ENCODE measurements around the gene NMUR2. TPM values are rescaled to one million over a fixed set of nuclear protein-coding genes. Genes with fewer than 3 reads are reported as not detected.

Gene NMUR2
- total RNA-seq, 1 donor from 2014 or later: not detected

- Histone ChIP-seq H3K79me2 (ENCODE audit: insufficient read depth, low read length) (no peaks in the 10 kb centered on the region), H3K4me1 (ENCODE audit: insufficient read depth, low read length) (no peaks in the 10 kb centered on the region), H3K9ac (ENCODE audit: low read length) (no peak overlapping the region), H3K27me3 (ENCODE audit: insufficient read depth, low read length) (no peaks in the 10 kb centered on the region), H3K9me3 (ENCODE audit: insufficient read depth, low read depth, low read length) (no peaks in the 10 kb centered on the region), H3K36me3 (ENCODE audit: insufficient read depth, low read length) (no peaks in the 10 kb centered on the region), H4K20me1 (ENCODE audit: insufficient read depth, low read length) (no peaks in the 10 kb centered on the region), H2AFZ (ENCODE audit: low read depth, low read length) (no peak overlapping the region), H3K27ac (ENCODE audit: low read depth, low read length) (no peak overlapping the region), H3K4me2 (ENCODE audit: low read length) (no peak overlapping the region), H3K4me3 (ENCODE audit: insufficient read depth, low read depth, low read length) (no peak overlapping the region)
- no peaks in the 10 kb centered on the region for H3K36me3 Mint-ChIP-seq (ENCODE audit: low read depth, unreplicated experiment)
- H3K4me1 Mint-ChIP-seq (ENCODE audit: low read depth, unreplicated experiment): no peaks in the 10 kb centered on the region
- H3K9me3 Mint-ChIP-seq (ENCODE audit: unreplicated experiment): no peaks in the 10 kb centered on the region
- no peak overlapping the region for H3K27ac Mint-ChIP-seq (ENCODE audit: unreplicated experiment)
- TF ChIP-seq CTCF (IDR thresholded peaks at IDR 0.05; ENCODE audit: insufficient read depth, low read depth, low read length): no peak
- TF ChIP-seq EZH2 (IDR thresholded peaks at IDR 0.05; ENCODE audit: insufficient read depth, low read length): no peak
- no peak for DNase-seq (ENCODE audit: low read depth)
- no peak overlapping the region for H3K4me3 Mint-ChIP-seq (ENCODE audit: unreplicated experiment)
- peaks cover 3% of the 10 kb centered on the region for H3K27me3 Mint-ChIP-seq (ENCODE audit: low read depth, unreplicated experiment)
- no peak for FAIRE-seq
Observed at GRCh38 chr5:152367554-152367953, 37.5 kb downstream of the NMUR2 start.

GRCh38 chr5:152366716-152367115 lies 38.4 kb downstream of the NMUR2 start:
- no peaks in the 10 kb centered on the region for H3K4me1 ChIP-seq (ENCODE audit: insufficient read depth, low read length)
- H2AFZ ChIP-seq (ENCODE audit: low read depth, low read length): no peak overlapping the region
- no peak overlapping the region for H3K9ac ChIP-seq (ENCODE audit: low read length)
- Mint-ChIP-seq H3K27me3 (ENCODE audit: low read depth, unreplicated experiment) (peaks cover 3% of the 10 kb centered on the region), H3K4me1 (ENCODE audit: low read depth, unreplicated experiment) (no peaks in the 10 kb centered on the region), H3K4me3 (ENCODE audit: unreplicated experiment) (no peak overlapping the region), H3K27ac (ENCODE audit: unreplicated experiment) (no peak overlapping the region), H3K36me3 (ENCODE audit: low read depth, unreplicated experiment) (no peaks in the 10 kb centered on the region), H3K9me3 (ENCODE audit: unreplicated experiment) (no peaks in the 10 kb centered on the region)
- TF ChIP-seq EZH2 (IDR thresholded peaks at IDR 0.05; ENCODE audit: insufficient read depth, low read length) (no peak), CTCF (IDR thresholded peaks at IDR 0.05; ENCODE audit: insufficient read depth, low read depth, low read length) (no peak)
- no peaks in the 10 kb centered on the region for H4K20me1 ChIP-seq (ENCODE audit: insufficient read depth, low read length)
- H3K27ac ChIP-seq (ENCODE audit: low read depth, low read length): no peak overlapping the region
- FAIRE-seq (no peak), DNase-seq (ENCODE audit: low read depth) (no peak)
- no peaks in the 10 kb centered on the region for H3K9me3 ChIP-seq (ENCODE audit: insufficient read depth, low read depth, low read length)
- H3K4me3 ChIP-seq (ENCODE audit: insufficient read depth, low read depth, low read length): no peak overlapping the region
- no peak overlapping the region for H3K4me2 ChIP-seq (ENCODE audit: low read length)
- no peaks in the 10 kb centered on the region for H3K79me2 ChIP-seq (ENCODE audit: insufficient read depth, low read length)
- no peaks in the 10 kb centered on the region for H3K27me3 ChIP-seq (ENCODE audit: insufficient read depth, low read length)
- H3K36me3 ChIP-seq (ENCODE audit: insufficient read depth, low read length): no peaks in the 10 kb centered on the region

- H3K9me3 ChIP-seq (ENCODE audit: insufficient read depth, low read depth, low read length): no peaks in the 10 kb centered on the region
- no peaks in the 10 kb centered on the region for H4K20me1 ChIP-seq (ENCODE audit: insufficient read depth, low read length)
- Mint-ChIP-seq H3K27me3 (ENCODE audit: low read depth, unreplicated experiment) (peaks cover 3% of the 10 kb centered on the region), H3K4me3 (ENCODE audit: unreplicated experiment) (no peak overlapping the region), H3K9me3 (ENCODE audit: unreplicated experiment) (no peaks in the 10 kb centered on the region), H3K4me1 (ENCODE audit: low read depth, unreplicated experiment) (no peaks in the 10 kb centered on the region), H3K27ac (ENCODE audit: unreplicated experiment) (no peak overlapping the region), H3K36me3 (ENCODE audit: low read depth, unreplicated experiment) (no peaks in the 10 kb centered on the region)
- H3K4me2 ChIP-seq (ENCODE audit: low read length): no peak overlapping the region
- H3K4me3 ChIP-seq (ENCODE audit: insufficient read depth, low read depth, low read length): no peak overlapping the region
- no peaks in the 10 kb centered on the region for H3K79me2 ChIP-seq (ENCODE audit: insufficient read depth, low read length)
- no peak overlapping the region for H3K9ac ChIP-seq (ENCODE audit: low read length)
- FAIRE-seq: no peak
- no peak for DNase-seq (ENCODE audit: low read depth)
- no peaks in the 10 kb centered on the region for H3K4me1 ChIP-seq (ENCODE audit: insufficient read depth, low read length)
- H3K27me3 ChIP-seq (ENCODE audit: insufficient read depth, low read length): no peaks in the 10 kb centered on the region
- H3K27ac ChIP-seq (ENCODE audit: low read depth, low read length): no peak overlapping the region
- TF ChIP-seq CTCF (IDR thresholded peaks at IDR 0.05; ENCODE audit: insufficient read depth, low read depth, low read length) (no peak), EZH2 (IDR thresholded peaks at IDR 0.05; ENCODE audit: insufficient read depth, low read length) (no peak)
- H2AFZ ChIP-seq (ENCODE audit: low read depth, low read length): no peak overlapping the region
- H3K36me3 ChIP-seq (ENCODE audit: insufficient read depth, low read length): no peaks in the 10 kb centered on the region
Observed at GRCh38 chr5:152364899-152365298, 40.2 kb downstream of the NMUR2 start.
